H9 (cell line): ENCODE data around the gene OAS3. TPM values are rescaled to one million over a fixed set of nuclear protein-coding genes. Genes with fewer than 3 reads are reported as not detected.

ENCODE experiments used
- DNase-seq: peaks from one replicate; pipeline ENCODE4 v3.0.0-alpha.2; 2017
- H2AFZ ChIP-seq: one replicate; pipeline ENCODE4 v1.6.1; 2013; ENCODE audit warnings: mild to moderate bottlenecking, low read length, control low read depth, moderate library complexity
- H2AK5ac ChIP-seq: 2 replicates; pipeline ENCODE4 v1.6.1; 2013; ENCODE audit warnings: low read length, control low read depth, mixed read lengths; ENCODE audit not compliant: insufficient read length
- H2BK120ac ChIP-seq: one replicate; pipeline ENCODE4 v1.6.1; 2013; ENCODE audit warnings: low read depth, mild to moderate bottlenecking, low read length, control low read depth, inconsistent platforms; ENCODE audit not compliant: poor library complexity, severe bottlenecking
- H2BK12ac ChIP-seq: 2 replicates; pipeline ENCODE4 v1.6.1; 2013; ENCODE audit warnings: low read length, control low read depth, mixed read lengths, low read depth; ENCODE audit not compliant: insufficient read length
- H2BK15ac ChIP-seq: 2 replicates; pipeline ENCODE4 v1.6.1; 2013; ENCODE audit warnings: low read depth, low read length, control low read depth
- H2BK20ac ChIP-seq: one replicate; pipeline ENCODE4 v1.6.1; 2013; ENCODE audit warnings: low read depth, mild to moderate bottlenecking, low read length, control low read depth, inconsistent platforms; ENCODE audit not compliant: poor library complexity, severe bottlenecking
- H2BK5ac ChIP-seq: 2 replicates; pipeline ENCODE4 v1.6.1; 2013; ENCODE audit warnings: low read length, control low read depth, mixed read lengths; ENCODE audit not compliant: insufficient read length
- H3K14ac ChIP-seq: 2 replicates; pipeline ENCODE4 v1.6.1; 2013; ENCODE audit warnings: low read length, control low read depth; ENCODE audit not compliant: insufficient read depth
- H3K18ac ChIP-seq: 2 replicates; pipeline ENCODE4 v1.6.1; 2013; ENCODE audit warnings: low read depth, mild to moderate bottlenecking, mixed read lengths, low read length, control low read depth; ENCODE audit not compliant: insufficient read length
- H3K23ac ChIP-seq: 2 replicates; pipeline ENCODE4 v1.6.1; 2013; ENCODE audit warnings: low read length, control low read depth, mixed read lengths, low read depth; ENCODE audit not compliant: insufficient read length
- H3K23me2 ChIP-seq: 2 replicates; pipeline ENCODE4 v1.6.1; 2013; ENCODE audit warnings: low read depth, mild to moderate bottlenecking, mixed read lengths, low read length, control low read depth; ENCODE audit not compliant: insufficient read length, poor library complexity, severe bottlenecking
- H3K27ac ChIP-seq: 2 replicates; pipeline ENCODE4 v1.5.1; 2013; ENCODE audit warnings: low read length, control low read depth, mixed read lengths, low read depth; ENCODE audit not compliant: insufficient read length
- H3K27me3 ChIP-seq: 2 replicates; pipeline ENCODE4 v1.6.1; 2013; ENCODE audit warnings: low read length, control low read depth, inconsistent platforms; ENCODE audit not compliant: insufficient read depth
- H3K4ac ChIP-seq: 2 replicates; pipeline ENCODE4 v1.6.1; 2013; ENCODE audit warnings: low read depth, mild to moderate bottlenecking, control low read depth, inconsistent platforms, low read length, moderate library complexity
- H3K4me1 ChIP-seq: 2 replicates; pipeline ENCODE4 v1.6.1; 2013; ENCODE audit warnings: low read length, control low read depth, inconsistent platforms; ENCODE audit not compliant: insufficient read depth
- H3K4me2 ChIP-seq: 2 replicates; pipeline ENCODE4 v1.6.1; 2013; ENCODE audit warnings: low read length, control low read depth, mixed read lengths; ENCODE audit not compliant: insufficient read length, insufficient read depth
- H3K56ac ChIP-seq: 2 replicates; pipeline ENCODE4 v1.6.1; 2013; ENCODE audit warnings: low read depth, mild to moderate bottlenecking, mixed read lengths, low read length, control low read depth; ENCODE audit not compliant: insufficient read length
- H3K79me1 ChIP-seq: 2 replicates; pipeline ENCODE4 v1.6.1; 2013; ENCODE audit warnings: low read depth, mild to moderate bottlenecking, moderate library complexity, low read length, control low read depth, inconsistent platforms; ENCODE audit not compliant: insufficient read depth, poor library complexity, severe bottlenecking
- H3K79me2 ChIP-seq: 2 replicates; pipeline ENCODE4 v1.6.1; 2013; ENCODE audit warnings: low read length, control low read depth, inconsistent platforms; ENCODE audit not compliant: insufficient read depth
- H3K9ac ChIP-seq: 2 replicates; pipeline ENCODE4 v1.6.1; 2013; ENCODE audit warnings: low read length, control low read depth, mixed read lengths; ENCODE audit not compliant: insufficient read length; ENCODE audit errors: extremely low read depth
- H3K9me3 ChIP-seq: one replicate; pipeline ENCODE4 v1.6.1; 2013; ENCODE audit warnings: low read depth, low read length, inconsistent platforms; ENCODE audit not compliant: control insufficient read depth
- H3T11ph ChIP-seq: one replicate; pipeline ENCODE4 v1.6.1; 2013; ENCODE audit warnings: mild to moderate bottlenecking, low read length, control low read depth, inconsistent platforms
- H4K20me1 ChIP-seq: one replicate; pipeline ENCODE4 v1.6.1; 2013; ENCODE audit not compliant: control insufficient read depth, insufficient read length, insufficient read depth
- H4K5ac ChIP-seq: 2 replicates; pipeline ENCODE4 v1.6.1; 2013; ENCODE audit warnings: low read depth, mild to moderate bottlenecking, mixed read lengths, low read length, control low read depth; ENCODE audit not compliant: insufficient read length
- H4K8ac ChIP-seq: replicated peaks from 2 replicates; pipeline ENCODE4 v1.6.1; 2013; ENCODE audit warnings: low read length, control low read depth, mixed read lengths, low read depth; ENCODE audit not compliant: insufficient read length
- H4K91ac ChIP-seq: 2 replicates; pipeline ENCODE4 v1.6.1; 2013; ENCODE audit warnings: low read depth, mild to moderate bottlenecking, moderate library complexity, mixed read lengths, low read length, control low read depth; ENCODE audit not compliant: insufficient read length
- H3K27ac Mint-ChIP-seq, 3 experiments: 2 replicates in 2 of 3; 3 replicates in 1 of 3; pipeline ENCODE4 v1.8.0; 2020 to 2021; ENCODE audit warnings: mixed read lengths in 3 of 3, mild to moderate bottlenecking in 1 of 3, moderate library complexity in 1 of 3
- H3K27me3 Mint-ChIP-seq: 2 replicates; pipeline ENCODE4 v1.8.0; 2021; ENCODE audit warnings: low read depth, mild to moderate bottlenecking, moderate library complexity, mixed read lengths
- H3K36me3 Mint-ChIP-seq, 3 experiments: 2 replicates in 2 of 3; 3 replicates in 1 of 3; pipeline ENCODE4 v1.8.0; 2020 to 2021; ENCODE audit warnings: low read depth in 3 of 3, mixed read lengths in 3 of 3; ENCODE audit not compliant: insufficient read depth in 1 of 3
- H3K4me1 Mint-ChIP-seq, 2 experiments: 2 replicates each; pipeline ENCODE4 v1.8.0; 2020; ENCODE audit warnings: mixed read lengths in 2 of 2
- H3K4me3 Mint-ChIP-seq, 2 experiments: 2 replicates in 1 of 2; 3 replicates in 1 of 2; pipeline ENCODE4 v1.8.0; 2020 to 2021; ENCODE audit warnings: mild to moderate bottlenecking in 2 of 2, mixed read lengths in 2 of 2, moderate library complexity in 1 of 2
- H3K9me3 Mint-ChIP-seq, 2 experiments: 2 replicates in 1 of 2; 3 replicates in 1 of 2; pipeline ENCODE4 v1.8.0; 2020; ENCODE audit warnings: mild to moderate bottlenecking in 2 of 2, mixed read lengths in 2 of 2, moderate library complexity in 1 of 2
- WGBS: extraction: QIAGEN DNeasy Blood & Tissue Kit; methylation state at CpG from one replicate; pipeline ENCODE4 v1.1.7; 2013; ENCODE audit warnings: missing lambda C conversion rate, low lambda C conversion rate, mixed read lengths; ENCODE audit not compliant: insufficient read length; ENCODE audit errors: extremely low coverage; 5-methylcytosine and 5-hydroxymethylcytosine counted together
- total RNA-seq: library from RNA; stranded (reverse); gene quantifications from 2 replicates; pipeline ENCODE4 v1.2.1, GENCODE V29; 2021
- TF ChIP-seq, protein P1 (sequence below): fragments of 200-600 bp; sonication (generic); conservative IDR thresholded peaks from 3 replicates; pipeline ENCODE4 v1.8.0; 2021; ENCODE audit warnings: antibody characterized with exemption, mild to moderate bottlenecking

OAS3 gene
- total RNA-seq, 1 experiment from 2014 or later, result 0.81 TPM

DNA sequence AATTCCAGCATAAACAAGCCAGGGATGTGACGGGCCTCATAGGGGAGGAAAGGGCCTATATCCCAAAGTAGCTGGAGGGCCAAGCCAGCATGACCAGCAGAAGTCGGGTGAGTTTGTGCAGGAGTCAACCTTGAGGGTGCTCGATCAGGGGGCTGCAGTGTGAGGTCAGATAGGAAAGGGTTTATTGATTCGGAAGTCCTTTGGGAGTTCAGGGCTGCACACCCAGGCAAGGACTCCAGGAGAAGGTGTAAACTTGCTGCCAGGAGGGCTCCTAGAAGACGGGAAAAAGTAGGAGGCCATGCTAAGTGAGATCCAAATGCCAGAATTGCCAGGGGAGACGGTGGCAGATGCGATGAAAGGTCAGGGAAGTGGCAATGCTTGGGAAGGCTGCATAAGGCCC, 36.6 kb downstream of the OAS3 start:
- Histone ChIP-seq H2BK12ac (no peak overlapping the region), H3K4me1 (no peaks in the 10 kb centered on the region; the same call in 1 of the 2 replicates), H2BK5ac (no peak overlapping the region), H3K4me2 (no peak overlapping the region), H2BK20ac (no peak overlapping the region), H3K23ac (no peak overlapping the region), H3K4ac (no peak overlapping the region), H3K9me3 (no peaks in the 10 kb centered on the region), H2AFZ (no peak overlapping the region), H4K91ac (no peak overlapping the region), H3K9ac (no peak overlapping the region), H4K20me1 (no peaks in the 10 kb centered on the region), H4K5ac (no peak overlapping the region), H3T11ph (no peak overlapping the region), H3K56ac (no peak overlapping the region), H2BK15ac (no peak overlapping the region), H3K14ac (no peak overlapping the region), H3K79me1 (no peaks in the 10 kb centered on the region), H4K8ac (no peak overlapping the region), H2BK120ac (no peak overlapping the region), H3K27me3 (no peaks in the 10 kb centered on the region), H2AK5ac (no peak overlapping the region), H3K23me2 (no peaks in the 10 kb centered on the region), H3K18ac (no peak overlapping the region), H3K79me2 (no peaks in the 10 kb centered on the region), H3K27ac (no peak overlapping the region)
- no peak for DNase-seq
- TF ChIP-seq, protein P1, sequence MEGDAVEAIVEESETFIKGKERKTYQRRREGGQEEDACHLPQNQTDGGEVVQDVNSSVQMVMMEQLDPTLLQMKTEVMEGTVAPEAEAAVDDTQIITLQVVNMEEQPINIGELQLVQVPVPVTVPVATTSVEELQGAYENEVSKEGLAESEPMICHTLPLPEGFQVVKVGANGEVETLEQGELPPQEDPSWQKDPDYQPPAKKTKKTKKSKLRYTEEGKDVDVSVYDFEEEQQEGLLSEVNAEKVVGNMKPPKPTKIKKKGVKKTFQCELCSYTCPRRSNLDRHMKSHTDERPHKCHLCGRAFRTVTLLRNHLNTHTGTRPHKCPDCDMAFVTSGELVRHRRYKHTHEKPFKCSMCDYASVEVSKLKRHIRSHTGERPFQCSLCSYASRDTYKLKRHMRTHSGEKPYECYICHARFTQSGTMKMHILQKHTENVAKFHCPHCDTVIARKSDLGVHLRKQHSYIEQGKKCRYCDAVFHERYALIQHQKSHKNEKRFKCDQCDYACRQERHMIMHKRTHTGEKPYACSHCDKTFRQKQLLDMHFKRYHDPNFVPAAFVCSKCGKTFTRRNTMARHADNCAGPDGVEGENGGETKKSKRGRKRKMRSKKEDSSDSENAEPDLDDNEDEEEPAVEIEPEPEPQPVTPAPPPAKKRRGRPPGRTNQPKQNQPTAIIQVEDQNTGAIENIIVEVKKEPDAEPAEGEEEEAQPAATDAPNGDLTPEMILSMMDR, result no peak
- Mint-ChIP-seq H3K4me1 (peaks cover 0 to 7% of the 10 kb centered on the region in 2 experiments; a peak in 2 of 4 replicates), H3K27me3 (peaks cover 3% of the 10 kb centered on the region), H3K4me3 (no peak overlapping the region), H3K9me3 (no peaks in the 10 kb centered on the region), H3K27ac (no peak overlapping the region), H3K36me3 (no peaks in the 10 kb centered on the region)
- WGBS, result no CpG with 5 or more reads among the region's 7 CpGs
